Activated CD4-positive, alpha-beta T cell treated with anti-CD3 and anti-CD28 coated beads, Interleukin-2, amount 50 U/mL, for 16 hours (primary cell): ENCODE measurements around the gene SPAG7.

Experiments used
- DNase-seq: peaks from one replicate; pipeline ENCODE4 v3.0.0-alpha.2; 2020

Gene SPAG7

DNA sequence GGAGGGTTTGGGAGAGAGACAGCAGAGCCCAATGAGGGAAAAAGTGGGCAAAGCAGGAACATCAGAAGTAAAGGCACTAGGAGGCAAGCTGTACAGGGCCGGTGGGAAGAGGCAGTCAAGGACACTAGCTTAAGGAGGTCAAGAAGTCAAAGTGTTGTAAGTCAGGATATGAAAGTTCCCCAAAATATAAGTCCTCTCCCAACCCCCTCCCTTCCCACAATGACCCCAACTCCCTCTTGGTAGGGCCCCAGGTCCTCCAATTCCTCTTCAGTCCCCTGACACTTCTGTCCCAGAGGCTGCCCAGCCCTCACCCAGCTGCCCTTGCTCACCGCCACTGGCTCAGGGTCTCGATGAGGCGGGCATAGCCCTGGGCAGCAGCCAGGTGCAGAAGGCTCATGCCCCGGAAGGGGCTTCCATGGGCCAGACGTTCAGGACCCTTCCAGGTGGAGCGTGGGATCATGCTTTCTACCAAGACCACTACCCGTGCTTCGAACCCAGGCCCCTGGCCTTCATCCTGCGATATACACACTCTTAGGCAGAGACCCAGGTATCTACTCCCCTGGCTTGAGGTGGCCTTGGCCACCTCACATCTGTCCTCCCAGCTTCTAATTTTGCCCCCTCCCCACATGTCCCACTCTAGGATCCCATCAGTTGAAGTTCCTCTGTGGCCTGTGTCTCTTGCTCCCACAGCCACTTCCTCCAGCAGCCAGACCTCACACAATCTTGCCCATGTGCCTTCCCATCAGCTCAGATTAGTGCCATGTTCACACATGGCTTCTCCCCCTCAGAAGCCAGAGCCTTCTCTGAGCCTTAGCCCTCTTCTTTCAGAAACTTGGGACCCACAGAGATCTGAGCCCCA, 5.9 kb upstream of the SPAG7 start:
- no peak for DNase-seq

DNA sequence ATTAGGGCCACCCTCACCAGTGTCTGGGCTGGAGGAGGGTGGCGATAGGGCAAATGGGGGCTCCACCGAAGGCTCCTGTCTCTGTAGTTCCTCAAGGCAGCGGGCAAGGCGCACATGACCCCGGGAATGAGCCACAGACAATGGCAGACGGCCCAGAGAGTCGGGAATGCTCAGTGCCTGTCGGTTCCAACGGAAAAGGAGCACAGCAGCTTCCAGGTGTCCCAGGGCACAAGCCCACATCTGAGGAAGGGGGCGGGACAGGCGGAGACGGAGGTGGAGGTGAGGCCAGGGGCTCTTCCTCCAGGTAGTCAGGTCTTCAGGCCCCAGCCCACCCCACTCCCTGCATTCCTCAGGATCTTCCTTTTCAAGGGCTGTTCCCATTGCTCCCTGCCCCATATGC, 5.1 kb upstream of the SPAG7 start:
- no peak for DNase-seq

DNA sequence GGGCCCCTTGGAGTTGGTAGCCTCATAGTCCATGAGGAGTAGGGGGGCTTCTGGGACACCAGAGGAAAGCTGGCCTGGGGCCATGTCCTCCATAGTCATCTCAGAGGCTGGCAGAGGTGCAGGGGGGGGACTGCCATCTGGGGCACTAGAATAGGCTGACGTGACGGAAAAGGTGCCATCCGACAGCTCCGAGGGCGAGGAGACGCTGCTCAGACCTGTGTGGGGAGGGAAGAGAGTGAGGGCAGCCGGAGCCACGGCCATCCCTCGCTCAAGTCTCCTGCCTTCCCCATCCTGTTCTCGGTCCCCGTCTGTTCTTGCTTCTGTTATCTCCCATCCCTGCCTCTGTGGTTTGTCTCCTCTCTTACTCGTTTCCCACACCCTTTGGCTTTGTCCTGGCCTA, 4.7 kb upstream of the SPAG7 start:
- no peak for DNase-seq

DNA sequence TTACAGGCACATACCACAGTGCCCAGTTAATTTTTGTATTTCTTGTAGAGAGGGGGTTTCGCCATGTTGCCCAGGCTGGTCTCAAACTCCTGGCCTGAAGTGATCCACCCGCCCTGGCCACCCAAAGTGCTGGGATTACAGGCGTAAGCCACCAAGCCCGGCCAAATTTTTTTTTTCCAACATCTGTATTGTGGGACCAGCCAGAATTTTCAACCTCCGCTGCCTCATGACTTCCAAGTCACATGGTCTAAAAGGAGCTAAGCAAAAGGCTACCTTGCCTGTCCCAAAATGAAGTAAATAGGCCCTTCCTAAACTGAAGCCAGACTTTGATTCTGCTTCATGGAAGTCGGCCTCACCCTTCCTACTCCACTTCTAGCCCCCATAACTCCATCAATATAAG, 4.2 kb upstream of the SPAG7 start:
- no peak for DNase-seq

DNA sequence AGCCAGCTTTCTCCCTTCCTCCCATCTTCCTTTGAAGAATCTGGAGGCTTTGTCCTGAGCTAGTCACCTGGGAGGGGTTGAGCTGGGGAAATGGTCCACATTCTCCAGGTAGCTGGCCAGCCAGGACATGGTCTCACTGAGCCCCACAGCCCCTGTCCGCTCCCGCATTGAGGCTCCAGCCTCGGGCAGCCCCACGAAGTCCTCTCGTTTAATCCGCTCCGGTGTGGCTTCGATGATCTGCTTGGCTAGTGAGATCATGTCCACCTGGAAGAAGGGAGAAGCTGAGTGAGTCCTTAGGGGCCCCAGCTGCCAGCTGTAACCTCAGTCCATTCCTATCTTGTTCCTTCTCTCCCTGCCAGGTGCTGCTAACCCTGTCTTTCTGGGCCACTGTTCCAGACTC, 2.7 kb upstream of the SPAG7 start:
- DNase-seq = no peak

DNA sequence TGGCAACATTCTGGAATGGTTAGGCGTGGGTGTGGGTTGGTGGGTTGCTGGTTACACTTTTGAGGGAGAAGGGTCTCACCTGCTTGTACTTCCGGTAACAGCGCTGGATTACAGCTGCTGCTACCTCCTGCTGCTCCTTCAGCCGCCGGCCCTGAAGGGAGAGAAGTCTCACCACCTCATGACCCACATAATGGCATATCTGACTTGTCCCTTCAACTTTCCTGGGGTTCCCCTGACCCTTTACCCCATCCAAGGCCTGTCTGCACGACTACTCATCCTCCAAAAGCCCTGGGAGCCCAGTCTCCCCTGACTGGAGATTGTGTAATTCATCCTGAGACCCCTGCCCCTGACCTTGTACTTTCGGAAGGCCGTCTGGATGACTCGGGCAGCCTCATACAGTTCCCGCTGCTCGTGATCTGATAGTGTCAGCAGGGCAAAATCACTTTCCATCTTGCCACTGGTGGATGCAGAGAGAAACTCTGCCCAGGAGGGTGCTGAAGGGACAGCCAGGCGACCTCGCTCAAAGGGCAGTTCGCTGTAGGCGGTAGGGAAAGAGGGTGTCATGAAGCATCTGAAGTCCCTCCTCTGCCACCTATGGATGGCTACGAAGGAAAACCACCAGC, 2.0 kb upstream of the SPAG7 start:
- peak; percentile 18 for DNase-seq

DNA sequence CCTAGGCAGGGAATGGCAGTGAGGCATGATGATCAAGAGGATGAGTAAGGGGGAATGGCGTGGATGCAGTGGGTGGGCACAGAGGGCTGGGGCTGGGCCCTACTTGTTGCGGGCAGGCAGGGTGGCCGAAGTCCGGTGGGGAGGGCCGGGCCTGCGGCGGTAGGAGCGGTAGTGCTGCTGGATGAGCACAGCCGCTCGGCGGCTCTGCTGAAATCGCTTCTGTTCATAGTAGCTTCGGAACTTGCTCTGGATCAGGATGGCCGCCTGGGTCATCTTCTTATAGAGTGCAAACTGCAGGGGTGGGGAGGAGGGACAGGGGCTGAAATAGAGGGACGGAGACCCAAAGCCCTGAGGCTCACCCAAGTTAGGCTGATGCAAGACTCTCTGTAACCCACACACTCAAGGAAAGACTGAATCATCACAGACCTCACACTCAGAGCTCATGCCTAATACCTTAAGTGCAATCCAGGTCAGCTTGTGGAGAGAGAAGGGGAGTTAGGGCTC, 1.5 kb upstream of the SPAG7 start:
- peak; percentile 86 for DNase-seq

DNA sequence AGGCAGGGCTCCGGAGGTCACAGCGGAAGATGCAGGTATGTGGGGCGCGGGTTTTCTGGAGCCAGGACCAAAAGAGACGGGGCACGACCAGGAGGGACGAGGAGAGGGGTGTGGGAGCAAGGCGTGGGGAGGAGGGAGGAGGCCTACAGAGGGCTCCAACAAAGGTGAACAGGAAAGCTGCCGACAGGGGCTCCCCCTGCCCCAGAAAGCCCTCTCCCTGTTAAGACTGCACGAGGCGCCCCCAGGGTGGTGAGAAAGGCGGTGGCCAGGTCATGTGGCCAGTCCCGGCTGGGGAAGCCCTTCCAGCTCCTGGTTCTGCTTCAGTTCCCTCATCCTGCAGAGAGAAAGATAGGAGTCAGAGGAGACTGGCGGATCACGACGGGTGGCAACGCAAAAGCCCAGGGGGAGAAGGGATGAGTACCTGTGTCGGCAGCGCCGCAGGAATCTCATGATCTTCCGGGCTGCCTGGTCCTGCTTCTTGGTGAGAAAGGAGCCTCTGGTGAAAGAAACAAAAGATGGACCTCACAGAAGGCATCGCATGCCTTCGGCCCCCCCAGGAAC, 949 bp upstream of the SPAG7 start:
- DNase-seq = peak; percentile 31

DNA sequence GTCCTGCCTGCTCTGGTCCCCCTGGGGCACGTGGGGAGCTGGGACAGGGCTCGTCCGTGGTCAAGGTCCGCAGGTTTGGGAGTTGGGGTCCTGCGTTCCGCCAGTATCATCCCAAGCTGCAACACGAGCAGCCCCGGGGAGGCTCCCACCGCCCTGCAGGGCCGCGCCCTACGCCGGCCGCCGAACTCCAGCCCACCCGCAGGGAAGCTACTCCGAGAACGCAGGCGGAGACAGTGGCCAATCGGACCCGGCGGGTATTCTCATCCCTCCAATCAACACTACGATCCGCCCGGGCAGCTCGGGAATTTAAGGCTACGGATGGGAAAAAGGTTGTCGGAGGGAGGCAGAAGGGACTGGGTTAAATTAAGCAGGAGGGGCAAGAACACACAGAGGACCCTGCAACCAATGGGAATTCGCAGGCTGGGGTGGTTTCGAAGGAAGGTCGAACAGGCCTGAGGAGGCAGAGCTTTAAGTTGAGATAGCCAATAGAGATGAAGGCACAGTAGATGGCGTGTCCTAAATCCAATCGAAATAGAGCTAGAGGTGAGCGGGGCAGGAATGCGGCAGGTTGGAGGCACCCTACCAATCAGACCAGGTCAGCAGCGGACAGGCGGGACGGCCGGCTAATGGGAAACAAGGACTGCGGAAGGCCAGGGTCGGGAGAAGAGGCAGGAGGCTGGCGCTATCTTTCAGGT, 626 bp downstream of the SPAG7 start:
- peak; percentile 99 for DNase-seq

DNA sequence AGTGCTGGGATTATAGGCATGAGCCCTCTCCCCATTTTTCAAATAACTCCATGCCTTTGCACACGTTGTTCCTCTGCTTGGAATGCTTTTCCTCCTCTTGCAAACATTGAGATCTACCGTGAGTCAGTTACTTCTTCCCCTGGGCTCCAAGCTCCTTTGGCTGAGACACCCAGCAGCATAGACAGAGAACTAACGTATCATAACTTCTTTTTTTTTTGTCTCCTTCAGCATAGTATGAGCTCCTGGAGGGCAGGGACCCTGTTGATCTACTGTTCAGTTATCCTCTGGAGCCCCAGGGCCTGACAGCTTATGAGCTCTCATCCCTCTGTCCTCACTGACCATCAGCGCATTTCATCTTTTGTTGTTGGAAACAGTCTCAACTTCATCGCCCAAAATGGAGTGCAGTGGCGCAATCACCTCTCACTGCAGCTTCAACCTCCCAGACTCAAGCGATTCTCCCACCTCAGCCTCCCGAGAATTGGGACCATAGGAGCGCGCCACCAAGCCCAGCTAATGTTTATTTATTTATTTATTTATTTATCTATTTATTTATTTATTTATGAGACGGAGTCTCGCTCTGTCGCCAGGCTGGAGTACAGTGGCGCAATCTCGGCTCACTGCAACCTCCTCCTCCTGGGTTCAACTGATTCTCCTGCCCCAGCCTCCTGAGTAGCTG, 2.2 kb downstream of the SPAG7 start:
- no peak for DNase-seq

DNA sequence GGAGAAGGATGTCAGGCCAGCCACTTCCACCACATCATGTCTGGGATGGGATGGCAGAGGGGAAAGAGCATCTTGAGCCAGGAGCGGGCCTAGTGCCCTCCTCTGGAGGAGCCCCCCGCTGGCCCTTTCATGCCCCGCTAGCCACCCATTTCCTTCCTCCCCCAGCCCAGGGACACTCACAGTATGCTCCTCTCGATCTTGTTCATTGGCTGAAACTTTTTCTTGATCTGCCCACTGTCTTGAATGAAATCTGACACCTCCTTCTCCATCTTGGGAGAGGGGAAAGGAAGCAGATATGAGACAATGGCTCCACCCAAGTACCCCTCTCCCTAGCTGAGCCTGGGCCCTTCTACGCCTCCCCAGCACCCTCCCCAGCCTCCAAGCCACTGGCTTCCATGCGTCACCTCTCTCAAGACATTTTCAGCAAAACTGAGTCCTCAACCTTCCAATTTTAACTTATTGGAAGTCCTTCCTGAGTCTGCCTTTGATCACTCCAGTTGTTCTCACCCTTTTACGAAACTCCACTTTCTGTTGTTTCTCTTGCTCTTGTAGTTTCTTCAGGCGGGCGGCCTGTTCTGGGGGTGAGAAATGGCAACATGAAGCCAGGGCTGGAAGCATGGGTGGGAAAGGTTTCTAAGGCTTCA, 7.2 kb downstream of the SPAG7 start:
- no peak for DNase-seq

DNA sequence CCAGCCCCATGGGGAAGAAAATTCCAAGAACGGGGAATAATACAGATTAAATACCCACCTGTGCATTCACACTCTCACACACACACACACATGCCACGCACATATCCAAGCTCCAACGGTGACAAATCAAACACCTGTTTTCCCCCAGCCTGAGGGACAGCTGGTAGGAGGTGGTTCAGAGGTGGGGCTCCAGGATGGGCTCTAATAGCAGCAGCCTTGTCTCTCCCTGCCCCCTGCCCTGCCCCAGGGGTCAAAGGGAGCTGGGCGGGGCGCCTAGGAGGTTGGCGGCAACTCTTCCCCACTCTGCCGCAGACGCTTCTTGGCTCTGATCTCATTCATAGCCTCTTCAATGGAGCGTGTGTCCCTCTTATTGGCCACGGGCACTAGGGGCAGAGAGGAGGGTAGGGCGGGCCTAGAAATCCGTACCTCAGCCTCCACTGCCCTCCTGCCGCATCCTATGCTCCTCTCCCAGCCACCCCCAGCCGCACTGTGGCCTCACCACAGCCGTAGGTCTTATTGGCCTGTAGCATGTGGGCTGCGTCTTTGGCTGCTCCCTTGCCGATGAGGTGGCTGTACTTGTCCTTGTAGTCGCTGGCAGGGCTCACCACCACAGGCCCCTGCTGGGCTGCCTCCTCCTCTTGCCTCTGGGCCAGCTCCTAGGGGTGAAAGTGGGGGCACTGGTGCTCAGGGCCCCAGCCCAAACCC, 8.2 kb downstream of the SPAG7 start:
- no peak for DNase-seq

DNA sequence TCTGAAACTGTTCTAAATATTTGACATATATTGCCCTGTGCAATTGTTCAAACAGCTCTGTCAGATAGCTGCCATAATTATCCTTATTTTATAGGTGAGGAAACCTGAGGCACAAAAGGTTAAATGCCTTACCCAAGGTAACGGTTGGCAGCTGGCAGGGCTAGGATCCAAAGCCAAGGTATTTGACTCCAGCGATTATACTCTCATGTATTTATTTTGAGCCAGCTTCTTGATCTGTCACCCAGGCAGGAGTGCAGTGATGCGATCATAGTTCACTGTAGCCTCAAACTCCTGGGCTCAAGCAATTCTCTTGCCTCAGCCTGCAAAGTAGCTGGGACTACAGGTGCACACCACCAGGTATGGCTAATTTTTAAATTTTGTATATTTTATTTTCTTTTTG, 9.5 kb downstream of the SPAG7 start:
- no peak for DNase-seq

DNA sequence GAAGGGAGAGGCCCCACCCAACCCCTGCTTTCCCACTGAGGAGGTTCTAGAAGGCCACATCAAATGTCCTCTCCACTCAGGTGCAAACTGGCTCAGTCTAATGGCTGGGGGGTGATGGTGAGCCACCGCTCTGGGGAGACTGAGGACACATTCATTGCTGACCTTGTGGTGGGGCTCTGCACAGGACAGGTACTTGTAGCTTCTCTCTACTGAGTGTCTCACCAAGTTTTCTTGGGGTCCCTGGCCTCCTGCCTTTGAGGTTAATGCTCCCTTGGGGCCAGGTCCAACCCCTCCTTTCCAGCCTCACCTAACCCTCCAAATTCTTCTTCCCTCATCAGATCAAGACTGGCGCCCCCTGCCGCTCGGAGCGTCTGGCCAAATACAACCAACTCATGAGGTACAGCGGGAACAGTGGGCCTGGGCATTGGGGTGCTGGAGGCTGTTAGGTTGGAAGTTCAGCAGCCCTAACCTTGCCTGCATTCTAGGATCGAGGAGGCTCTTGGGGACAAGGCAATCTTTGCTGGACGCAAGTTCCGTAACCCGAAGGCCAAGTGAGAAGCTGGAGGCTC, 11.0 kb downstream of the SPAG7 start:
- peak; percentile 40 for DNase-seq

DNA sequence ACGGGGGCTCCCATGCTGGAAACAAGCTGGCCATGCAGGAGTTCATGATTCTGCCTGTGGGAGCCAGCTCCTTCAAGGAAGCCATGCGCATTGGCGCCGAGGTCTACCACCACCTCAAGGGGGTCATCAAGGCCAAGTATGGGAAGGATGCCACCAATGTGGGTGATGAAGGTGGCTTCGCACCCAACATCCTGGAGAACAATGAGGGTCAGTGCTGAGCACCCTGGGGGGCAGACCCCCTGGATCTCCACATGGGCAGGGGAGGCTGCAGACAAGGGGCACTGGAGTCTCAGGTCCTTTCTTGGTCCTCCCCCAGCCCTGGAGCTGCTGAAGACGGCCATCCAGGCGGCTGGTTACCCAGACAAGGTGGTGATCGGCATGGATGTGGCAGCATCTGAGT, 12.5 kb downstream of the SPAG7 start:
- DNase-seq = no peak

DNA sequence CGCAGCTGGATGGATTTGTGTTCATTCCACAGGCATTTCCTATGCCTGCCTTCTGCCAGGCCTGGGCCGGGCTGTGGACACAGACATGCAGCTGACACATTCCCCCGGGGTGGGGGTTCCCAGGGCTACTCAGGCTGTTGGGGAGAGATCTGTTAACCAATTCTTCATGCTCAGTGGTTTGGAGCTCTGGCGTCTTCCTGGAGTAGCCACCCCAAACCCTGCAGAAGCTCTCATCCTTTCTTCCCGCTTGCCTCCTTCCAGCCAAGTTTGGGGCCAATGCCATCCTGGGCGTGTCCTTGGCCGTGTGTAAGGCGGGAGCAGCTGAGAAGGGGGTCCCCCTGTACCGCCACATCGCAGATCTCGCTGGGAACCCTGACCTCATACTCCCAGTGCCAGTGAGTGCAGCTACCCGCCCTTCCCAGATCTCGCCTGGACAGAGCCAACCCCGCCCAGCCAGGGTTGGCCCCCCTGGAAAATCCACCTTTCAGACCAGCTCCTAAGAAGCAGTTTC, 14.1 kb downstream of the SPAG7 start:
- no peak for DNase-seq

DNA sequence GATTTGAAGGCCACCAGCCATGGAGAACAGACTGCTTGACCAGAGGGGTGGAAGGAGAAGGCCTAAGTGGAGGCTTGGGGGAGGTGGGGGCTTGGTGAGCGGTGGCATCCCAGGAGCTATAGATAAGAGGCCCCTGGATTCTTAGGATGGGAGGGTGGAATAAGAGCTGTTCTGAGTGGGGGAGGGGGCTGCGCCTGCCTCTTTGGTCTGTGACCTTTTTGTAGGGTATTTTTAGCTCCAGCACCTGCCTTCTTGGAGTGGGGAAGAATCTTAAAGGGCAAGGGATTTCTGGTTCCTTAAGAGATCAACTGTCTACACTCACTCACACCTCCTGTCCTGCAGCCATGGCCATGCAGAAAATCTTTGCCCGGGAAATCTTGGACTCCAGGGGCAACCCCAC, 16.1 kb downstream of the SPAG7 start:
- DNase-seq = no peak

DNA sequence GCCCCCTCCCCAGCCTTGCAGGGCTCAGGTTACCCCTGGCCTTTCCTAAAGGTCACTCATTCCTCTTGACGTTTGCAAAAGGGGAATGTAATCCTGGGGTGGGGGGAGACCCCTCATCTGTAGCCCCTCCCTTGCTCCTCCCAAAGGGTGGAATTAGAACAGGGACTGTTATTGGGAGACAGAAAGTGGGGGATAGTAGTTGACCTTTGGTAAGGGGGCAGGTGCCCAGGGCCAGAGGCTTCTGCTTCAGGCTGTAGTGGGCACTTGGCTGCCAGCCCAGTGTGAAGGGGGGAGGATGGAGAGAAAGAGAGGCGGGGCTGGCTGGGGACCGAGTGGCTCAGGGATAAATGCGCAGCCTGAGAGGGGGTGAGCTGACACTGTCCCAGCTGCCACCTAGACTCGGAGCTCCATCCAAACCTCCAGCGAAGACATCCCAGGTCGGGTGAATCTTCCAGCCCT, 16.8 kb downstream of the SPAG7 start, which contains the start of gene ENO3:
Gene ENO3, plus strand, starts transcription at position 374 of the 459 bp plus-strand sequence. CDS start 711 bp downstream, outside the sequence.
- DNase-seq = no peak

DNA sequence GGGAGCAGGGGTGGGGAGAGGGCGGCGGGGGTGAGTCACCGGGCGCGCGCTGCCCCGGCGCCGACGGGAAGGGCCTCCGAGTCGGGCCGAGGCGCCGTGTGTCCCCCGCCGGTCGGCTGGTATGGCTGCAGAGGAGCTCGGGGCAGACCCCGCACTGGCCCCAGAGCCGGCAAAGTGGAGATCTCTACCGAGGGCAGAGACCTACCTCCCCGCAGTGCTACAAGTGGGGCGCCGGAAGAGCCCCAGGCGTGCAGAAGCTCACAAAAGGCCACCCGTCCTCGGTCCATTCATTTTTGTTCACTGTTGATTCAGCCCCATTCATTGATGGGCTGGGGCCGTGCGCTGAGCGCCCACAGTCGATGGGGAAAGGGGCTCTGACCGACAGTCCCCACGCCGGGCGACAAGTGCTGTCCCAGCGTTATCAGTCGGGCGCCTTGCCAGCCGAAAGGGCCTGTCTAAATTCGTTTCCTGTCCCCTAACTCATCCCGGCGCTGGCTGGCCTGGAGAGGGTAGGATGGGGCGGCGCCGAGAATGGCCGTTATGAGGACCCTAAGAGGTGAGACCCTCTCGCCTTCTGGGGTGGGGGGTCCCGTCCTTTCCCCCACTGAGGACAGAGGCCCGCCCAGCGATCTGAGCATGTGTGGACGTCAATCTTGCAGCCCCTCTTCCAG, 17.4 kb downstream of the SPAG7 start:
- DNase-seq = peak; percentile 44
